Choroid plexus epithelial cell (primary cell): ENCODE data around the gene ING5.

Source experiments
- DNase-seq: peaks from one replicate; pipeline ENCODE4 v3.0.0-alpha.2; 2010; ENCODE audit warnings: low read depth
- H3K4me3 ChIP-seq: 2 replicates; pipeline ENCODE4 v1.5.1; 2011; ENCODE audit warnings: low read depth, mild to moderate bottlenecking, control low read depth, low read length, moderate library complexity
- CTCF ChIP-seq: conservative IDR thresholded peaks from 2 replicates; pipeline ENCODE4 v1.5.1; 2011; ENCODE audit warnings: low read depth, mild to moderate bottlenecking, control low read depth, inconsistent platforms, low read length, moderate library complexity

ING5 gene

GRCh38 chr2:241772063-241772499 lies 70.2 kb downstream of the ING5 start:
- no peak for DNase-seq
- TF ChIP-seq CTCF: no peak
- no peak overlapping the region for H3K4me3 ChIP-seq

- no peak overlapping the region for H3K4me3 ChIP-seq
- DNase-seq: no peak
- TF ChIP-seq CTCF: no peak
These were observed 71.9 kb downstream of the ING5 start for GRCh38 chr2:241773511-241774418.

- TF ChIP-seq CTCF: no peak
- H3K4me3 ChIP-seq: no peak overlapping the region
- peak; percentile 77 for DNase-seq
These were observed 72.8 kb downstream of the ING5 start for GRCh38 chr2:241774419-241775222.

GRCh38 chr2:241775223-241776177 lies 73.7 kb downstream of the ING5 start:
- H3K4me3 ChIP-seq: no peak overlapping the region
- DNase-seq: no peak
- TF ChIP-seq CTCF: no peak

GRCh38 chr2:241776336-241777169 lies 74.7 kb downstream of the ING5 start, which contains the start of gene GAL3ST2:
TSS of gene GAL3ST2 (plus strand) at chr2:241776822. CDS start at chr2:241776956, 134 bp downstream.
- TF ChIP-seq CTCF: no peak
- DNase-seq: no peak
- H3K4me3 ChIP-seq: no peak within 1 kb of the TSS
